Panc1 (cell line): Measurements from ENCODE around the gene EAF1. TPM values are rescaled to one million over a fixed set of nuclear protein-coding genes. Genes with fewer than 3 reads are reported as not detected.
"Not testable (repeated sequence)": the region's sequence is repeated elsewhere in the genome, so short reads cannot be mapped to it uniquely, and the experiment has no call there.

Experiments used
- ATAC-seq: fragments of 200-7000 bp; cut with Tn5 transposase; 2 replicates; pipeline ENCODE4 v1.9.1; 2020; ENCODE audit warnings: mild to moderate bottlenecking, moderate library complexity
- BruUV-seq: library from RNA; stranded (reverse); fragments of 400-500 nt; replicated peaks from 2 replicates; lab custom pipeline; 2021; lab: Mats Ljungman, UMichigan
- CTCF ChIA-PET: fragments of 300-600 bp; sonication (Branson Sonifier 250); formaldehyde crosslinking; loops from one replicate; lab custom pipeline; 2022; ENCODE audit warnings: antibody characterized with exemption; lab: Charles Lee
- POLR2A ChIA-PET: fragments of 300-600 bp; sonication (Branson Sonifier 250); formaldehyde crosslinking; loops from one replicate; lab custom pipeline; 2022; ENCODE audit warnings: antibody characterized with exemption; lab: Charles Lee
- DNase-seq: peaks from one replicate; pipeline ENCODE4 v3.0.0-alpha.2; 2010; ENCODE audit warnings: low read depth, low spot score
- H3K27ac ChIP-seq: 2 replicates; pipeline ENCODE4 v1.5.1; 2011; ENCODE audit warnings: mild to moderate bottlenecking, low read length, inconsistent platforms
- H3K27me3 ChIP-seq: fragments of 200-500 bp; sonication (Bioruptor generic); 2 replicates; pipeline ENCODE4 v1.6.0; 2014; ENCODE audit warnings: low read length, inconsistent platforms; ENCODE audit not compliant: control insufficient read depth, insufficient read depth
- H3K36me3 ChIP-seq: fragments of 200-500 bp; sonication (Bioruptor generic); 2 replicates; pipeline ENCODE4 v1.5.1; 2014; ENCODE audit warnings: inconsistent platforms, mild to moderate bottlenecking, low read length, moderate library complexity; ENCODE audit not compliant: control insufficient read depth, insufficient read depth
- H3K4me1 ChIP-seq: 2 replicates; pipeline ENCODE4 v1.5.1; 2011; ENCODE audit warnings: inconsistent platforms, mild to moderate bottlenecking, low read length, moderate library complexity; ENCODE audit not compliant: control insufficient read depth, insufficient read depth
- H3K4me3 ChIP-seq, 2 experiments: 2 replicates each; pipeline ENCODE4 v1.5.1; 2011 to 2012; ENCODE audit warnings: low read depth in 2 of 2, low read length in 2 of 2, mild to moderate bottlenecking in 2 of 2, inconsistent platforms in 1 of 2, moderate library complexity in 1 of 2
- H3K9me3 ChIP-seq: fragments of 200-500 bp; sonication (Bioruptor generic); 2 replicates; pipeline ENCODE4 v1.5.1; 2014; ENCODE audit warnings: low read depth, mild to moderate bottlenecking, inconsistent platforms, low read length, moderate library complexity; ENCODE audit not compliant: control insufficient read depth, insufficient read depth
- POLR2AphosphoS5 ChIP-seq: IDR thresholded peaks from 2 replicates; pipeline ENCODE4 v1.6.1; 2012; ENCODE audit warnings: mild to moderate bottlenecking, low read depth, low read length, moderate library complexity
- SIN3A ChIP-seq: IDR thresholded peaks from 2 replicates; pipeline ENCODE4 v1.6.1; 2012; ENCODE audit warnings: low read depth, mild to moderate bottlenecking, low read length, moderate library complexity, borderline replicate concordance; ENCODE audit not compliant: insufficient read depth
- TCF7L2 ChIP-seq: IDR thresholded peaks from 2 replicates; pipeline ENCODE4 v1.6.1; 2011; ENCODE audit warnings: mild to moderate bottlenecking, low read depth, low read length, inconsistent platforms
- in situ Hi-C: cut with HindIII; loops from 2 replicates; pipeline ENCODE4 v1.10.0; 2016; ENCODE audit warnings: low sequenced_read_pairs, low pct_unique_long_range_greater_than_20kb
- intact Hi-C: fragments of 100-400 bp; cut with micrococcal nuclease; formaldehyde crosslinking; loops from one replicate; pipeline ENCODE4 v1.10.0; 2022; ENCODE audit not compliant: unreplicated experiment
- total RNA-seq: library from RNA; stranded (reverse); gene quantifications from one replicate; pipeline ENCODE4 v1.2.1, GENCODE V29; 2021; ENCODE audit not compliant: unreplicated experiment
- TF ChIP-seq, protein P1 (sequence below): fragments of 450-650 bp; IDR thresholded peaks from 2 replicates; pipeline ENCODE4 v1.5.1; 2017; ENCODE audit warnings: mild to moderate bottlenecking
- TF ChIP-seq, protein P2 (sequence below), 2 experiments: IDR thresholded peaks; 2 replicates each; pipeline ENCODE4 v1.6.1; 2011 to 2012; ENCODE audit warnings: low read depth in 2 of 2, control low read depth in 1 of 2, low read length in 1 of 2, mild to moderate bottlenecking in 1 of 2, moderate library complexity in 1 of 2; ENCODE audit not compliant: insufficient read depth in 1 of 2

The EAF1 gene
- total RNA-seq, 1 experiment from 2014 or later: 16.1 TPM

DNA sequence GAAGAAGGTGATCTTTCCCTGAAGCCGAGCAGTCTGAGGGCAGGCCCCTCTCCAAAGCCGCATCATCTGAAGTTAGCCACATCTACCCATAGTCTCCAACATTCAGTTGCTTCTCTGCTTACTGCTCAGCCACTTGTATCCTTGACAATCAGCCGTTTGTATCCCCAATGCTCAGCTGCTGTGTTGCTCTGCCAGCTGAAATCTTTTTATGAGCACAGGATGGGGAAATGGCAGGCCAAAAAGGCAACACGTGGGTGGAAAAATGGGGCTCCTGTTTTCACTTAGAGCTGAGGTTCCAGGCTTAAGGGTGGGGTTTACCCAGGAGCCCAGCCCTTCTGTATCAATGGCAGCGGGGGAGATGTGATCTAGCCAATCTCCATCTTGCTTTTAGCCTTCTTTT is 36.4 kb upstream of the EAF1 start:
- TF ChIP-seq, protein P1, sequence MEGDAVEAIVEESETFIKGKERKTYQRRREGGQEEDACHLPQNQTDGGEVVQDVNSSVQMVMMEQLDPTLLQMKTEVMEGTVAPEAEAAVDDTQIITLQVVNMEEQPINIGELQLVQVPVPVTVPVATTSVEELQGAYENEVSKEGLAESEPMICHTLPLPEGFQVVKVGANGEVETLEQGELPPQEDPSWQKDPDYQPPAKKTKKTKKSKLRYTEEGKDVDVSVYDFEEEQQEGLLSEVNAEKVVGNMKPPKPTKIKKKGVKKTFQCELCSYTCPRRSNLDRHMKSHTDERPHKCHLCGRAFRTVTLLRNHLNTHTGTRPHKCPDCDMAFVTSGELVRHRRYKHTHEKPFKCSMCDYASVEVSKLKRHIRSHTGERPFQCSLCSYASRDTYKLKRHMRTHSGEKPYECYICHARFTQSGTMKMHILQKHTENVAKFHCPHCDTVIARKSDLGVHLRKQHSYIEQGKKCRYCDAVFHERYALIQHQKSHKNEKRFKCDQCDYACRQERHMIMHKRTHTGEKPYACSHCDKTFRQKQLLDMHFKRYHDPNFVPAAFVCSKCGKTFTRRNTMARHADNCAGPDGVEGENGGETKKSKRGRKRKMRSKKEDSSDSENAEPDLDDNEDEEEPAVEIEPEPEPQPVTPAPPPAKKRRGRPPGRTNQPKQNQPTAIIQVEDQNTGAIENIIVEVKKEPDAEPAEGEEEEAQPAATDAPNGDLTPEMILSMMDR: no peak
- TF ChIP-seq POLR2AphosphoS5 (no peak), TCF7L2 (no peak), SIN3A (no peak)
- TF ChIP-seq, protein P2, sequence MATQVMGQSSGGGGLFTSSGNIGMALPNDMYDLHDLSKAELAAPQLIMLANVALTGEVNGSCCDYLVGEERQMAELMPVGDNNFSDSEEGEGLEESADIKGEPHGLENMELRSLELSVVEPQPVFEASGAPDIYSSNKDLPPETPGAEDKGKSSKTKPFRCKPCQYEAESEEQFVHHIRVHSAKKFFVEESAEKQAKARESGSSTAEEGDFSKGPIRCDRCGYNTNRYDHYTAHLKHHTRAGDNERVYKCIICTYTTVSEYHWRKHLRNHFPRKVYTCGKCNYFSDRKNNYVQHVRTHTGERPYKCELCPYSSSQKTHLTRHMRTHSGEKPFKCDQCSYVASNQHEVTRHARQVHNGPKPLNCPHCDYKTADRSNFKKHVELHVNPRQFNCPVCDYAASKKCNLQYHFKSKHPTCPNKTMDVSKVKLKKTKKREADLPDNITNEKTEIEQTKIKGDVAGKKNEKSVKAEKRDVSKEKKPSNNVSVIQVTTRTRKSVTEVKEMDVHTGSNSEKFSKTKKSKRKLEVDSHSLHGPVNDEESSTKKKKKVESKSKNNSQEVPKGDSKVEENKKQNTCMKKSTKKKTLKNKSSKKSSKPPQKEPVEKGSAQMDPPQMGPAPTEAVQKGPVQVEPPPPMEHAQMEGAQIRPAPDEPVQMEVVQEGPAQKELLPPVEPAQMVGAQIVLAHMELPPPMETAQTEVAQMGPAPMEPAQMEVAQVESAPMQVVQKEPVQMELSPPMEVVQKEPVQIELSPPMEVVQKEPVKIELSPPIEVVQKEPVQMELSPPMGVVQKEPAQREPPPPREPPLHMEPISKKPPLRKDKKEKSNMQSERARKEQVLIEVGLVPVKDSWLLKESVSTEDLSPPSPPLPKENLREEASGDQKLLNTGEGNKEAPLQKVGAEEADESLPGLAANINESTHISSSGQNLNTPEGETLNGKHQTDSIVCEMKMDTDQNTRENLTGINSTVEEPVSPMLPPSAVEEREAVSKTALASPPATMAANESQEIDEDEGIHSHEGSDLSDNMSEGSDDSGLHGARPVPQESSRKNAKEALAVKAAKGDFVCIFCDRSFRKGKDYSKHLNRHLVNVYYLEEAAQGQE (IDR thresholded peaks at IDR 0.05; ENCODE audit: insufficient read depth in 1 of 2, low read depth in 2 of 2, low read length in 1 of 2): no peak
- Histone ChIP-seq H3K36me3 (no peaks in the 10 kb centered on the region), H3K4me1 (no peaks in the 10 kb centered on the region), H3K27me3 (no peaks in the 10 kb centered on the region), H3K9me3 (no peaks in the 10 kb centered on the region; the same call in 1 of the 2 replicates), H3K4me3 (no peak overlapping the region), H3K27ac (no peak overlapping the region)
- DNase-seq (no peak), ATAC-seq (no peak)
- intact Hi-C loops (no loop called here), in situ Hi-C loops (no loop called here)
- BruUV-seq: no TSS peak
- ChIA-PET POLR2A (no interaction called here), CTCF (no interaction called here)

DNA sequence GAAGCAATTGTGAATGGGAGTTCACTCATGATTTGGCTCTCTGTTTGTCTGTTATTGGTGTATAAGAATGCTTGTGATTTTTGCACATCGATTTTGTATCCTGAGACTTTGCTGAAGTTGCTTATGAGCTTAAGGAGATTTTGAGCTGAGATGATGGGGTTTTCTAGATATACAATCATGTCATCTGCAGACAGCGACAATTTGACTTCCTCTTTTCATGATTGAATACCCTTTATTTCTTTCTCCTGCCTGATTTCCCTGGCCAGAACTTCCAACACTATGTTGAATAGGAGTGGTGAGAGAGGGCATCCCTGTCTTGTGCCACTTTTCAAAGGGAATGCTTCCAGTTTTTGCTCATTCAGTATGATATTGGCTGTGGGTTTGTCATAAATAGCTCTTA is 34.1 kb upstream of the EAF1 start:
- H3K4me3 ChIP-seq, intact Hi-C loops, ATAC-seq, CTCF ChIA-PET, BruUV-seq, in situ Hi-C loops, H3K36me3 ChIP-seq, POLR2A ChIA-PET, DNase-seq, H3K27ac ChIP-seq, H3K9me3 ChIP-seq, H3K27me3 ChIP-seq, H3K4me1 ChIP-seq: not testable (repeated sequence)

DNA sequence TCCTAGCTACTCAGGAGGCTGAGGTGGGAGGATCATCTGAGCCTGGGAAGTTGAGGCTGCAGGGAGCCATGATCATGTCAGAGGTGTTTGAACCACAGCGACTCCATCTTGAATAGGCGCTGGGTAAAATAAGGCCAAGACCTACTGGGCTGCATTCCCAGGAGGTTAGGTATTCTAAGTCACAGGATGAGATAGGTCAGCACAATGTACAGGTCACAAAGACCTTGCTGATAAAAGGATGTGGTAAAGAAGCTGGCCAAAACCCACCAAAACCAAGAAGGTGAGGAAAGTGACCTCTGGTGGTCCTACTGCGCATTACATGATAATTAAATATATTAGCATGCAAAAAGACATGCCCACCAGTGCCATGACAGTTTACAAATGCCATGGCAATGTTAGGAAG is 28.7 kb upstream of the EAF1 start:
- BruUV-seq, DNase-seq, in situ Hi-C loops, H3K9me3 ChIP-seq, POLR2A ChIA-PET, H3K4me1 ChIP-seq, ATAC-seq, H3K4me3 ChIP-seq, H3K27ac ChIP-seq, H3K27me3 ChIP-seq, intact Hi-C loops, H3K36me3 ChIP-seq: not testable (repeated sequence)
- TF ChIP-seq, protein P1: peak; percentile 64
- CTCF ChIA-PET: interaction anchor here (0.7 kb wide), 2 partner anchors 98 to 130 kb away, joined by 3 to 7 read pairs; no protein-coding TSS in a partner anchor
